ACC112 (cell line): Measurements from ENCODE around the gene ALPK1.

Experiments used
- H2AFZ ChIP-seq: fragments of 200-600 bp; sonication (generic); one replicate; pipeline ENCODE4 v1.6.0; 2017; ENCODE audit warnings: antibody characterized with exemption, low read length; ENCODE audit not compliant: unreplicated experiment
- H3K27ac ChIP-seq: fragments of 200-600 bp; sonication (generic); 2 replicates; pipeline ENCODE4 v1.5.1; 2014; ENCODE audit warnings: low read depth, mild to moderate bottlenecking, antibody characterized with exemption, low read length, moderate library complexity
- H3K27me3 ChIP-seq: fragments of 200-600 bp; sonication (generic); 2 replicates; pipeline ENCODE4 v1.6.1; 2014; ENCODE audit warnings: mild to moderate bottlenecking, antibody characterized with exemption, low read length, moderate library complexity, mixed read lengths; ENCODE audit not compliant: insufficient read depth
- H3K36me3 ChIP-seq: fragments of 200-600 bp; sonication (generic); 2 replicates; pipeline ENCODE4 v1.6.1; 2016; ENCODE audit warnings: mild to moderate bottlenecking, antibody characterized with exemption, low read length, moderate library complexity, mixed read lengths; ENCODE audit not compliant: insufficient read depth
- H3K4me1 ChIP-seq: fragments of 200-600 bp; sonication (generic); one replicate; pipeline ENCODE4 v1.6.1; 2016; ENCODE audit warnings: low read length, mixed read lengths; ENCODE audit not compliant: insufficient read depth, unreplicated experiment, control insufficient read depth
- H3K4me3 ChIP-seq: fragments of 200-600 bp; sonication (generic); 2 replicates; pipeline ENCODE4 v1.5.1; 2014; ENCODE audit warnings: mild to moderate bottlenecking, low read depth, low read length
- H3K79me2 ChIP-seq: fragments of 200-600 bp; sonication (generic); one replicate; pipeline ENCODE4 v1.6.0; 2016; ENCODE audit warnings: low read length; ENCODE audit not compliant: control insufficient read depth, unreplicated experiment, insufficient read depth

ALPK1 gene

GRCh38 chr4:112379306-112379705 lies 82.1 kb downstream of the ALPK1 start:
- H3K4me1 ChIP-seq: no peaks in the 10 kb centered on the region
- no peak overlapping the region for H3K4me3 ChIP-seq
- H3K27ac ChIP-seq: no peak overlapping the region
- no peaks in the 10 kb centered on the region for H3K36me3 ChIP-seq
- no peak overlapping the region for H2AFZ ChIP-seq
- no peaks in the 10 kb centered on the region for H3K79me2 ChIP-seq
- H3K27me3 ChIP-seq: no peaks in the 10 kb centered on the region

- Histone ChIP-seq H3K27me3 (no peaks in the 10 kb centered on the region), H3K36me3 (no peaks in the 10 kb centered on the region), H3K79me2 (no peaks in the 10 kb centered on the region), H3K27ac (no peak overlapping the region), H3K4me3 (no peak overlapping the region), H2AFZ (no peak overlapping the region), H3K4me1 (no peaks in the 10 kb centered on the region)
These were observed 85.0 kb downstream of the ALPK1 start for GRCh38 chr4:112381996-112382692.

GRCh38 chr4:112386071-112386470 lies 88.9 kb downstream of the ALPK1 start:
- Histone ChIP-seq H3K4me1 (no peaks in the 10 kb centered on the region), H3K79me2 (no peaks in the 10 kb centered on the region), H3K27ac (no peak overlapping the region), H3K27me3 (no peaks in the 10 kb centered on the region), H3K4me3 (no peak overlapping the region), H2AFZ (no peak overlapping the region), H3K36me3 (no peaks in the 10 kb centered on the region)

- H3K79me2 ChIP-seq: no peaks in the 10 kb centered on the region
- H3K36me3 ChIP-seq: no peaks in the 10 kb centered on the region; the same call in 1 of the 2 replicates
- H3K4me1 ChIP-seq: no peaks in the 10 kb centered on the region
- H3K27me3 ChIP-seq: no peaks in the 10 kb centered on the region
- no peak overlapping the region for H3K27ac ChIP-seq
- H3K4me3 ChIP-seq: no peak overlapping the region
- no peak overlapping the region for H2AFZ ChIP-seq
These were observed 104.9 kb downstream of the ALPK1 start for GRCh38 chr4:112402098-112402497.

GRCh38 chr4:112403101-112403945 lies 106.2 kb downstream of the ALPK1 start:
- Histone ChIP-seq H3K27me3 (no peaks in the 10 kb centered on the region), H3K36me3 (no peaks in the 10 kb centered on the region; the same call in 1 of the 2 replicates), H2AFZ (no peak overlapping the region), H3K27ac (no peak overlapping the region), H3K4me1 (no peaks in the 10 kb centered on the region), H3K79me2 (no peaks in the 10 kb centered on the region), H3K4me3 (no peak overlapping the region)

- H3K27ac ChIP-seq: no peak overlapping the region
- H3K79me2 ChIP-seq: no peaks in the 10 kb centered on the region
- H3K4me1 ChIP-seq: no peaks in the 10 kb centered on the region
- H3K36me3 ChIP-seq: no peaks in the 10 kb centered on the region
- H2AFZ ChIP-seq: no peak overlapping the region
- no peaks in the 10 kb centered on the region for H3K27me3 ChIP-seq
- H3K4me3 ChIP-seq: no peak overlapping the region
These were observed 113.2 kb downstream of the ALPK1 start for GRCh38 chr4:112410364-112410763.

GRCh38 chr4:112410804-112411203 lies 113.6 kb downstream of the ALPK1 start:
- Histone ChIP-seq H3K36me3 (no peaks in the 10 kb centered on the region), H3K4me3 (no peak overlapping the region)

GRCh38 chr4:112411781-112412550 lies 114.8 kb downstream of the ALPK1 start:
- no peak overlapping the region for H2AFZ ChIP-seq
- no peaks in the 10 kb centered on the region for H3K27me3 ChIP-seq
- no peaks in the 10 kb centered on the region for H3K36me3 ChIP-seq
- no peak overlapping the region for H3K27ac ChIP-seq
- no peak overlapping the region for H3K4me3 ChIP-seq
- H3K4me1 ChIP-seq: no peaks in the 10 kb centered on the region
- no peaks in the 10 kb centered on the region for H3K79me2 ChIP-seq

More at GRCh38 chr4:112410804-112411203, 113.6 kb downstream of the ALPK1 start:
- no peaks in the 10 kb centered on the region for H3K79me2 ChIP-seq
- no peak overlapping the region for H3K27ac ChIP-seq
- H3K27me3 ChIP-seq: no peaks in the 10 kb centered on the region
- H3K4me1 ChIP-seq: no peaks in the 10 kb centered on the region
- no peak overlapping the region for H2AFZ ChIP-seq

- Histone ChIP-seq H3K4me1 (no peaks in the 10 kb centered on the region), H2AFZ (no peak overlapping the region), H3K27me3 (no peaks in the 10 kb centered on the region), H3K4me3 (no peak overlapping the region), H3K36me3 (no peaks in the 10 kb centered on the region), H3K79me2 (no peaks in the 10 kb centered on the region), H3K27ac (no peak overlapping the region)
These were observed 119.3 kb downstream of the ALPK1 start for GRCh38 chr4:112416464-112416863.

- no peaks in the 10 kb centered on the region for H3K4me1 ChIP-seq
- no peak overlapping the region for H2AFZ ChIP-seq
- H3K27ac ChIP-seq: no peak overlapping the region
- H3K4me3 ChIP-seq: no peak overlapping the region
- no peaks in the 10 kb centered on the region for H3K36me3 ChIP-seq
- no peaks in the 10 kb centered on the region for H3K79me2 ChIP-seq
- H3K27me3 ChIP-seq: no peaks in the 10 kb centered on the region
These were observed 120.9 kb downstream of the ALPK1 start for GRCh38 chr4:112418092-112418491.
